Left colon (tissue), 2 donors: Measurements from ENCODE around the gene CSF2. TPM values are rescaled to one million over a fixed set of nuclear protein-coding genes. Genes with fewer than 3 reads are reported as not detected.

Experiments used
- ATAC-seq: fragments of 200-7000 bp; cut with Tn5 transposase; one replicate; pipeline ENCODE4 v1.9.1; 2020; ENCODE audit warnings: mild to moderate bottlenecking, moderate library complexity
- DNase-seq, 2 donors: peaks; one replicate each; pipeline ENCODE4 v3.0.0-alpha.2; 2020
- intact Hi-C, 2 donors: fragments of 100-400 bp; cut with DNase I in 1 of 2; cut with micrococcal nuclease in 1 of 2; formaldehyde crosslinking; loops; one replicate each; pipeline versions ENCODE4 v1.11.2 to v1.14.0; 2022; cut with DNase I, micrococcal nuclease
- total RNA-seq, 2 donors: library from RNA; stranded (reverse); fragmentation: NEBNext Ultra II Directional; extraction: Animal tissue kit (Norgen Biotek cat#: 25700); gene quantifications; one replicate each; pipeline ENCODE4 v1.2.1, GENCODE V29; 2021
- donor health status: DM: no; HTN: no; CAD: no.
- donor health status: DM: yes; HTN: yes; CAD: no.

CSF2 gene
- total RNA-seq, 2 donors from 2014 or later = not detected

DNA sequence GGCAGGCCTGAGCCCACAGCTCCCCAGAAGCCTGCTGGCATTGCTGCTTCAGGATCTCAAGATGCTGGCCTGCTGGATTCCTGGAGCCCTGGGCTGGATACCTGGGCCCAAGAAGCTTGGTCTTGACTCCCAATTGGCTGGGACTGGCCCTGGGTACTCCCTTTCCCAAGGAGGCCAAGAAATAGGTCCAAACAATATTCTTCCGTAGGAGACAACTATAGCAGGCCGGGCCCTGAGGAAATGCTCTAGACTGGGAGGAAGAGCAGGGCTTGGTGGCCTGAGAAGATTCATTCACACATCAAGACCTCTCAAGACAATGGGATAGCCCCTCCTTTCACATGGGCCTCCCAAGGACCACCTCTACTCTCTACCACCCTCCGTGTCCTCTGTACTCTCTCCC lies 7.9 kb downstream of the CSF2 start:
- DNase-seq (no peak), ATAC-seq (no peak)
- intact Hi-C loops = no loop called here

DNA sequence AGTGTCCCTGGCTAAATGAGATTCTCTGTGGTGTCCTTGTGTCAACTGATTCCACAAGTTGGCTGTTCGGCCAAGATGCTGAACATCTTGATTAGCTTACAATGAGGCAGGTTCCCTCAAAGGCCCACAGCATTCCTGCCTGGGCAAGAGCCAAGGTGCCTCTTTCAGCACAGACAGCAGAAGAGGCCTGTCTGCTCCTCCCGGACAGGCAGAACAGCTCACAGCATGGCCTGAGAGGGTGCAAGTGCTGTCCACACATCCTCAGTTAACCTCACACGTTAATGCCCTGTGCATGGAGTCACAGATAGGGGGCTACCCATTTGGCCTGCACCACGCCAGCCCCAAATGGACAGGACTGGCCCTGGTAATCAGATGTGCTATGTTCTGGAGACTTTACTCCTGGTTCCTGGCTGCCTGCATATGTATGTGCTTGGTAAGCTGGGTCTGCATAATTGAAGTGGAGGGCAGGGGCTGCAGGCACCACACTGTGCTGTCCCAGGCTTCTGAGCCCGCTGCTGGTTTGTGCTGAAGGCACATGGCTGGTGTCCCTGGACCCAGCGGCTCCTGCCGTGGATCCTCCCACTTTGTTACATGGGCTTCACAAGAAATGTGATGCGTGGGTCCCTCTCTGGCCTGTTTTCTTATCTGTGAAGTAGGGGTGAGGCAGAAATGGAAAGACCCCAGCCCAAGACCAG lies 8.9 kb downstream of the CSF2 start:
- intact Hi-C loops = no loop called here
- DNase-seq (no peak), ATAC-seq (no peak)

DNA sequence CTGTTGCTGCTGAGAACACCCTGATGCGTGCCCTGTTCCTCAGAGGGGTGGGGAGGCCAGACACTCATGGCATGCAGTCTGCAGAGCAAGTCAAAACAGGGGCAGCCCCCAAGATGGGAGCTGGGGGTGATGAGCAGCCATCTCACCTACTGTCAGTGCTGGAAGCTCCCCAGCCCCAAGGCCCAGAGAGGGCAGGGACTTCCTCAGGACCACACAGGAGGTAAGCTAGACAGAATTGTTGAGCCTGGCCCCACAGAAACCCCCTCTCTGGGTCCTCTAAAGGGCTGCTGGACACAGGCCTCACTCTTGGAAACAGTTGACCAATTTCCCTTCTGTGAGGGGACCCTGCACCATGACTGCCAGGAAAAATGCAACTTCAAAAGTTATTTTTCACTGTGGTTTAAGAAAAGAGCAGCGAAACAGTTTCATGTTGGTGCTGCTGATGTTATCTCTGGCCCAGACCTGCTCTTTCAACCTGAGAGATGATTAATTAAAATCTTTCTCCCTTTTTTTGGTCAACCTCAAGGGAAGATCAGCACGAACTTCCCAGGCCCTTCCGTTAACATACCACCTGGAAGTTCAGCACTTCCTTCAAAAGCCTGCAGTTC lies 9.6 kb downstream of the CSF2 start:
- ATAC-seq = no peak
- no peak for DNase-seq
- intact Hi-C loops = no loop called here

DNA sequence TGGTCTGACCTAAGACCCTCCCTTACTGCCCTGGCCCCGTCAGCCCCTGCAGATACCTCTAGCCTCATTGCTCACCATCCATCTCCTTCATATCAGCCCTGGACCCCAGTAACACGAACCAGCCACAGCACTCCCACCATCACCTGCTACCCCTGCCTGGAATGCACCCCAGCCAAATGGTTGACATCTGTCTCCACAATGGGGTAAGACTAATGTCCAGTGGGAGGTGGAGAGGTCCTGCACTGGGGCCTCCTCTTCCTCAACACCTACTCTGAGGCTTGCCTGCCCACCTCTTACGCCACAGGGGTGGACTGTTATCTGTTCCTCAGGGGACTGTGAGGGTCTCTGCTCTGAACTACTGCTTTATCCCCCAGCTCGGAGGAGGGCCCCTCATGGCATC lies 12.1 kb downstream of the CSF2 start:
- no peak for DNase-seq
- intact Hi-C loops = no loop called here
- no peak for ATAC-seq

DNA sequence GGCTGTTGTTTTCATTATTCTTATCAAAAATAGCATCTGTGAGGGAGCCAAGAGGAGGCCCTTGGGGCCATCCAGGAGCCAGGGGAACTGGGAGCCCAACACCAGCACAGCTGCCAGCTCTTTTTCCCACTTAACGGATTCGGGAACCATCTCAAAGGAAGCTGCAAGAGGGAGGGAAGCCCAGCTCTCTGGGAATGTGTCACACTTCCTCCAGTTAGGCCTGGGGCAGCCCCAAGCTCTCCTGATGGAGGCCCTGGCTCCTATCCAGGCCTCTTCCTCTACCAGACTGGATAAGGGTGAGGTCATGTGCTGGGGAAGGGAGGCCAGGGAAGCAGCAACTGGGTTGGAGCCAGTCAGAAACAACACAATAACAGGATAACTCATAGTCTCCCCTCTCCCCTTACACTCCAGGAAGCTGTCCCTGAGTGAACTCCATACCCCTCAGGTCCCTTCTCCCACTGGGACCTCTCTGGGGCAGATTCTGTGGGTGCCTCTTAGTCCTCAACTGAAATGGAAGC lies 12.7 kb downstream of the CSF2 start:
- intact Hi-C loops = no loop called here
- ATAC-seq (no peak), DNase-seq (no peak)

DNA sequence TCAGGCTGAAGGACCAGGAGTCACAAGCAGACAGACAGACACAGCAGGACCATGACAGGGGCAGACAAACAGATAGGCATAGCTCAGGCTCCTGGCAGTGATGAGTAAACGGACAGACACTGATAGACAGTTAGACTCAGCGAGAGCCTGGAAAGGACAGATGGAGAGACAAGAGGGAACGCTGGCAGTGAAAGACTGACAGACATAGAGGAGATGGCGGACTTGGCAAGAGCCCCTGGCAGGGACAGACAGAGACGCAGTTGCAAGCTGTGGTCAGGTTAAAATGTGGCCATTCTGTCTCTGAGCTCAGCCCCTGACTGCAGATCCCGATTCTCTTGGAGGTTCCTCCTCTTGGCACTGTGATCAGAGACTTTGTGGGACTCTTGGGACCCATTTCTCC lies 13.6 kb downstream of the CSF2 start:
- intact Hi-C loops = no loop called here
- ATAC-seq (no peak), DNase-seq (no peak)

DNA sequence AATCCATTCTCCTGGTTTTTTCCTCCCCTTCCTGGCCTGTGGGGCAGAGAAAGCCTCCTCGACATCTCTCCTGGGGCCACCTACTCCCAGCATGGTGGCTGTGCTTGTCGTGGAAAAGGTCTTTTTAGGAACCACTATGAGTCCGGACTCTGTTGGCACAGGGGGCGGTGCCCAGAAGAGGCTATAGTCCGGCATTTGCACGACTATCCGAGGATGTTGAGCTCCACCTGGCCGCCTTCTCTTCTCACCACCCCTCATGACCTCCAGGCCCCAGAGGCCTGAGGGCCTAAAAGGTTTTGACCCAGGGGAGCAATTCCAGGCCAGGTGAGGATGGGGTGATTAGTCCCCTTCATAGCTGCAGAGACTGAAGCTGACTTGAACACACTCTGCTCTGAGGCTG lies 14.1 kb downstream of the CSF2 start:
- intact Hi-C loops = no loop called here
- ATAC-seq (no peak), DNase-seq (no peak)

DNA sequence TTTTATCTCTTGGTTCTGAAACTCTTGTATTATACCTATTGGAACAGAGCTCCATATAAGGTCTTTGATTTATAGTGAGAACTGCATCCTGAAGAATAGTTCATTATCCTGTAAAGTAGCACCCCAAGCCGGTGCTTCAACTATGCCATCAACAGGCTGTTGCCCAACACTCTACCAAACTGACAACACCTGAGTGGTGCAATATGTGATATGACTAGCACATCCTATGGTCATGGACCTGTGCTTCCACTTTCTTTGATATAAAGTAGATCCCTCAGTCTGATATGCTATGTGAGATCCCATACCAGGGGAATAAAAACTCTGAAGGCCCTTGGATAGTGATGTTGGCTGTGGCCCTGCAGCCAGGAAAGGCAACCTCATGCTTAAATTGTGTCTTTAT lies 15.8 kb downstream of the CSF2 start:
- DNase-seq (no peak), ATAC-seq (no peak)

DNA sequence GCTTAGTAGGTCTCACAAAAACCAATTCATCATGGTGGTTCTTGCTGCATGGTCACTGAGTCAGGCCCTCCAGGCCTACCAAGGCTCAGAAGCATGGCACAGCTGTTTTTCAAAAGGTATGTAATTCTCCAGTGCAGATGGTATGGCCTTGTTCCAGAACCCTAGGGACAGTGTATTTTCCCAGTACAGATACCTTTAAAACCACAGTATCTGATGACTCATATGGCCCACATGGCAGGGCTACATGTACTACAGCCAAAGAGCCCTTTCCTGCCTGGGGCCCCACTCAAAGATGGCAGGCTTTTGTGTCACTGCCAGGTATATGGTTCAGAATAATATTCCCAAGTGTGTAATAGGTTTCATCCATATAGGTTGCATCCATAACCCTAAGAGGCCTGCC lies 16.5 kb downstream of the CSF2 start:
- DNase-seq (no peak), ATAC-seq (no peak)
- intact Hi-C loops = no loop called here

More for the DNA sequence above, 15.8 kb downstream of the CSF2 start:
- intact Hi-C loops = no loop called here

DNA sequence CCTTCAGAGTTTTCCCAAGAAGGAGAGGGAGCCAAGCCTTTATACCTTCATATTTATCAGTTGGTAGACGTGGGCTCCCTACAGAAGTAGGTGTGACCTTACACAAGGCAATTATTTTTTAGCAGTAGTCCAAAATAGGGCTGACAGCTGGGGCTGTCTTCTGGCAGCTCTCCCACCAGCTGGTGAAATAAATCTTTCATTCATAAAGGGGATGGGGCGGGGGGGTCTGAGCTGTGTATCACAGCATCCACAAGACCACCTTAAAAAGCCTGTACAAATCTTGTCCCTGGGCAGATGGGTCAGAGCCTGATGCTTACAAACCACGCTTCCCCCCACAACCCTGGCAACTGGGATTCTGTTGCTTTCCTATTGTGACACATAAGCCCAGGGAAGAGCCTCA lies 19.7 kb downstream of the CSF2 start:
- intact Hi-C loops = no loop called here
- no peak for DNase-seq
- no peak for ATAC-seq

DNA sequence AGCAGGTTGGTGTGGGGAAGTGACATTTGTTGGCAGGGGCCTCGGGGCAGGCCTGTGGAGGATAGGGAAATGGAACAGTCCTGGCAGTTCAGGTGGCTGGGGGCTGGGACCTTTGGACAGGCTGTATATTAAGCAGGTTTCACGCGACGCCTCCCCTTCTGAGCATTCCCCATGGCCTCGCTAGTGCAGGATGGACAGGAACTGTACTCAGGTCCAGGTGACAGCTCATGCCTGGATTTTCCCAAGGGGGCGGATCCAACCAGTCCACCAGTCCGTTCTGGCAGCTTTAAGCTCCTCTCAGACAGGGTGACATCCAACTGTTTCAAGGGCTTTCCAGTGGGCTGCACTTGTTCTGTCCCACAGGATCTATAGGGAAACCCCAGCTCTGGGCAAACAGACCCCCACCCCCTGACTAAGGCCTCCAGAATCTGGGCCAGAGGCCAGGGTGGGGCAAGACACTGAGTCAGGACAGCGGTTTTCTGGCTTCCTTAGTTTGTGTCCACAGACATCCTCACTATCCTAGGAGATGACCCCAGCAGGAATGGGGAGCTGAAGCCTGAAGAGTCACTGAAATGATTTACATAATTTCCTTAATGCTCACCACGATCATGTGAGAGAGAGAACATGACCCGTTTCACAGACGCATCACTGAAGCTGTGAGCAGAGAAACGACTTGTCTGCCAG lies 20.9 kb downstream of the CSF2 start:
- ATAC-seq (no peak), DNase-seq (no peak)
- intact Hi-C loops = no loop called here

DNA sequence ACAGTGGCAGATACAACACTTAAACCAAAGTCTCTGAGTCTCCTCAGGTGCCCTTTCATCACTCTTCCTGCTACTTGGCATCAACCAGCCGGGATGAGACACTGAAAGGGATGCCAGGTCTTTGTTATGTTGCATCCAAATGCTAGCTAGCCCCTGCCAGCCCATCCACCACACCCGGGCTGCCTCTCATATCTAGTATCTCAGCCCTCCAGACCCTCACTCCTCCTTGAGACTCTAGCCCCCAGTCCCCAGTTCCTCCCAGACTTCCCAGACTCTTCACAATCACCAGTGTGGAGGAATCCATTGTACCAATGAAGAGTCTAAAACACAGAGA lies 21.5 kb downstream of the CSF2 start:
- ATAC-seq (no peak), DNase-seq (no peak)
- intact Hi-C loops = no loop called here

DNA sequence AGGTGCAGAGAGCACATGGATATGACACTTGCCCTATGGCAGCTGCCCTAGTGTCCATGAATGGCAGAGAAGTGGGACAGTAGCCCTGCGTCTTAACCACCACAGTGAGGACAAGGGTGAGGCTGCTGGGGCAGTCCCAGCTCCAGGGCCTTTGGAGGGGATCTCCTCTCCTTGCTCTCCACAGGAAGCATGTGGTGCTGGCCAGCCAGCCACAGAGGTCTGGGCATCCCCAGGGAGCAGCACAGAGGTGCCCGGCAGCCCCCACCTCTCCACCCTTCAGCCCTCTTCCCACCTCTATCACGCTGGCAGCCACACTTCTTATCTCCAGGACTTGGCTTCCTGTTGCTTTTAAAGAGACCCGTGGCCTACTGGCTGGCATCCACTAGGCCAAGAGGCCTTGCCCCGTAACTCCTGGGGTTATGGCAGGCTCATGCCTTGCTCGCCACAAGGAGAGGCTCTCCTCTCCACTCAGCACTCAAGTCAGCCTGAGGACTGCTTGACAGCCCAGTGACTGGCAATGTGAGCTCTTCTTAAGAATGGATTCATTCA lies 21.9 kb downstream of the CSF2 start:
- no peak for ATAC-seq

DNA sequence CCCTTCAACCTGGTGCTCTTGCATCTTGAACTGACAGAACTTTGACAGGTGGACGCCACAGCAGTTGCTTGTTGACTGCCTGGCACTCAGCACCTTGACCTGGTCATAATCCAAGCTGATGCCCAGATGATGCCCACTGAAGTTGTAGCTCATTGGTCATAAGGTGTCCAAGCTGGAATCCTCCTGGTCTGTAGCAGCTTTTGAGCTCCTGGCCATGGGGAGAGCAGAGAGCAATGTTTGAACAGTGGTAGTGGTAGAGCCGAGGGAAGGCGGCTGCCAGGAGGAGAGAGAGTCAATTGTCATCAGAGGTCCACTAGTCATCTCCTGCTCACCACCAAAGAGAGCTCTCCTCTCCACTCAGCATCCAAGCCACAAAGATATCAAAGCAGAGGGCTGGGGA lies 23.3 kb downstream of the CSF2 start:
- ATAC-seq (no peak), DNase-seq (no peak)
- intact Hi-C loops = no loop called here

More for the DNA sequence above, 21.9 kb downstream of the CSF2 start:
- DNase-seq = no peak
- intact Hi-C loops = no loop called here

DNA sequence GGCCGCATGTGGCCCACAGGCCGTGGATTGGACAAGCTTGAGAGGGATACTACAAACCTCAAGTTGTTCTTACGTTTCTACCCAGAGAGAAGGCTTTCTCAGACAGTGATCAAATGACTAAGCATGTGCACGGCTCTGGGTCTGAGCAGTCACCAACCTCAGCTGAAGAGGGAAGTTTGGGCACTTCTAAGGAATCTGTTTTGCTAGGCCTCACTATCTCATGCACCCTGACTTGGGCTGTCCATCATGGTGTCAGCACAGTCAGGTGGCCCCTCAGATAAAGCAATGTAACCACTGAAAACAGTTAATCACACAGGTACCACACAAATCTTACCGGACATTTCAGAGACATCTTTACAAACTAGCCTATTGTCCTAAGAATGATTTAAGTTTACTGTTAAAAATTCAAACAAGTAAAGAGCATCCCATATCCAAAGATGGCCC lies 24.6 kb downstream of the CSF2 start:
- intact Hi-C loops = no loop called here
- ATAC-seq = no peak
- DNase-seq = no peak

DNA sequence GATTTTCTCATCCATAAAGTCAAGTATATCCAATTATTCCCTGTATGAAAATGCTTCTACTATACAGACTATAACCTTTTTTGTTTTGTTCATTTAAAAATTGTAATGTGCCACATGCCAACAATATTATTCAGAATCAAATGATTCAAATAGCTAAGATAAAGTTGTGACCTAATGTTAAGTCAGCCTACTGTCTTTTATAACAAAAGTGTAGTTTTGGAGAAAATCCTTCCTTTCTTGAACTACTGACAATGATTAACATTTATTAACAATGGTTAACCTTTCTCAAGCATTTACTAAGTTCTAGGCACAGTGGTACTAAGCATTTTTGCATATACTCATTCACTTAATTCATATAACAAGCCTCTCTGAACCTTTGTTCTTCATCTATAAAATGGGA lies 25.0 kb downstream of the CSF2 start:
- DNase-seq = no peak
- intact Hi-C loops = no loop called here
- ATAC-seq = no peak

DNA sequence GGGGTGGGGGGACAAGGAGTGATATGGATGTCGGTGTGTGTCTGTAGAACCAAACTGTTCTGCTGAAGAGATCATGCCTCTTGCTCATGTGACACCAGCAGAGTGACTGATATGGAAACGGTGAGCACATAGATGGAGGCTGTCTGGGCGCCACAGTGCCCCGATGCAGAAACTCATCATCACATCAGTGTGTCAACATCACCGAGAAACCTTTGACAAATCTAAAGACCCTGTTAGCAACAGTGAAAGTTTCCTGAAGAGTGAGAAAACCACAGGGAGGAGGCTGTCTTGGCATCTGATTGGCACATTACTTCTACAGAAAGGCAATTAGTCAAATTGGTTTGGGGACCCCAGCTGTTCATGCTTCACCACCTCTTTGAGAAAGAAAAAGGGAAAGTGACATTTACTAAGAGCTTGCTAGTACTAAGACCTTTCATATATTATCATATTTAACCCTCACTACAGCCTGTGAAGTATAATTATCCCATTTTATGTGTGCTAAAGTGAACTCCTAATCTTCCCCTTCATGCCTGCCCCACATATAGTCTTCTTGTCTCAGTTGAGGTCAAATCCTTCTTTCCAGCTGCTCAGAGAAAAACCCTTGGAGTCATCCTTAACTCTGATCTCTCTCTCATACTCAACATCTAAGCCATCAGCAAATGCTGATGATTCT lies 25.6 kb downstream of the CSF2 start:
- no peak for DNase-seq
- intact Hi-C loops = no loop called here

DNA sequence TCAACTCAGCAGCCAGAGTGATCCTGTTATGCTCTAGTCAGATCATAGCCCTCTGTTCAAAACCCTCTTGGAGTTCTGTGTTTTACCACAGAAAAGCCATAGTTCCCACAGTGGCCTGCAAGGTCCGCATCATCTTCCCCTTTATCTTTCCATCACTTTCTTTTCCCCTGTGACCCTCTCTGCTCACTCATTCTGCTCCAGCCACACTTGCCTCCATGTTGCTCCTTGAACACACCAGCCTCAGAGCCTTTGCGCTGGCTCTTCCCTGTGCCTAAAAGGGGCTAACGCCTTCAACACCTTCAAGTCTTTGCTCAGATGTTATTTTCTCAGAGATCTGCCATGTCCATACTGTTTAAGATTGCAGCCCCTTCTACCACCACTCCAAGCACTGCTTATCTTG lies 26.3 kb downstream of the CSF2 start:
- intact Hi-C loops = no loop called here
- ATAC-seq (no peak), DNase-seq (no peak)

More for the DNA sequence above, 25.6 kb downstream of the CSF2 start:
- no peak for ATAC-seq

DNA sequence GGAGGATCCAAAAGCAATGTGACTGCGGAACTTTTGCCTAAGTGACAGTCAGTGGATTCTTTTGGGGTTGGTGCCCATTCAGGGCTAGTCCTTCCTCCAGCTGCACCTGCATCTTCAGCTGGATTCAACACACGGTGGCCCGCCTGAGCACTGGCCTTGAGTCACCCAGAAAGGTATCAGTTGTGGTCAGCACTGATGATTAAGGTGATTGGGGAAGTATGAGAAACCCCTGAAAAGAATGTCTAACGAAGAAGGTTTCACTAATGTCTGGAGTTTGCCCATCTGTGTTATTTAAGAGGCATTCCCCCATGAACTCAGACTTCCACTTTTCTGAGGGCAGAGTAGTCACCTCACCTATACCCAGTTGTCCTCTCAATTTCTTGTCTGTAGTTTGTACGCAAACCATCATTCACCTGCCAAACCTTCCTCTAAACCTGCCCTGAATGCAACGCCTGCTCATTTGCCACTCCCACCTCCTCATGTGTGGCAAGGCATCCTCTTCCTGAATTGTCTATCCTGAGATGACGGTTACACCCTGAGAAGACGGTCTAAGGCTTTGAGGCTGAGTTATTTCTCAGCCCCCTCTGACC lies 27.2 kb downstream of the CSF2 start:
- intact Hi-C loops = no loop called here
- DNase-seq (no peak), ATAC-seq (no peak)
